ENCODE data around the gene MFAP3L. TPM values are rescaled to one million over a fixed set of nuclear protein-coding genes. Genes with fewer than 3 reads are reported as not detected.

Gene MFAP3L
- total RNA-seq, 4 donors from 2014 or later = 0.23 to 1.8 (median 1.1) TPM

- no peak for DNase-seq
- H3K36me3 ChIP-seq = no peaks in the 10 kb centered on the region
- no peaks in the 10 kb centered on the region for H3K9me3 ChIP-seq
- peaks cover 0 to 32% (median 0%) of the 10 kb centered on the region in 4 donors for H3K27me3 ChIP-seq
- intact Hi-C loops (cut with DNase I) = no loop called here
- no peak overlapping the region for H3K4me3 ChIP-seq
- no peaks in the 10 kb centered on the region for H3K4me1 ChIP-seq
- no peak for TF ChIP-seq CTCF (IDR thresholded peaks at IDR 0.05)
- TF ChIP-seq POLR2A (IDR thresholded peaks at IDR 0.05) = no peak
- H3K27ac ChIP-seq = no peak overlapping the region
- WGBS, 2 donors = 64 to 77% methylated on average over 6 of the region's 6 CpGs
Measured at GRCh38 chr4:169988252-169988651, 37.9 kb downstream of the MFAP3L start.

- H3K4me3 ChIP-seq = no peak overlapping the region
- peaks cover 0 to 35% (median 0%) of the 10 kb centered on the region in 4 donors for H3K27me3 ChIP-seq
- H3K36me3 ChIP-seq = no peaks in the 10 kb centered on the region
- no peak for DNase-seq
- TF ChIP-seq CTCF (IDR thresholded peaks at IDR 0.05) (no peak), POLR2A (IDR thresholded peaks at IDR 0.05) (no peak)
- H3K9me3 ChIP-seq = no peaks in the 10 kb centered on the region
- intact Hi-C loops (cut with DNase I) = no loop called here
- no peaks in the 10 kb centered on the region for H3K4me1 ChIP-seq
- 65 to 69% methylated on average over 6 of the region's 6 CpGs for WGBS, 2 donors
- H3K27ac ChIP-seq = no peak overlapping the region
Measured at GRCh38 chr4:169987327-169988228, 38.6 kb downstream of the MFAP3L start.

- Histone ChIP-seq H3K27ac (no peak overlapping the region), H3K4me3 (no peak overlapping the region), H3K27me3 (peaks cover 0 to 42% (median 0%) of the 10 kb centered on the region in 4 donors), H3K36me3 (no peaks in the 10 kb centered on the region), H3K9me3 (no peaks in the 10 kb centered on the region), H3K4me1 (no peaks in the 10 kb centered on the region)
- DNase-seq = no peak
- 80 to 93% methylated on average over 2 of the region's 2 CpGs for WGBS, 2 donors
- TF ChIP-seq POLR2A (IDR thresholded peaks at IDR 0.05) = no peak
- TF ChIP-seq CTCF (IDR thresholded peaks at IDR 0.05) = no peak
- intact Hi-C loops (cut with DNase I) = no loop called here
Measured at GRCh38 chr4:169986369-169986768, 39.8 kb downstream of the MFAP3L start.

- no peaks in the 10 kb centered on the region for H3K9me3 ChIP-seq
- no peaks in the 10 kb centered on the region for H3K4me1 ChIP-seq
- peaks cover 0 to 42% (median 0%) of the 10 kb centered on the region in 4 donors for H3K27me3 ChIP-seq
- H3K4me3 ChIP-seq = no peak overlapping the region
- H3K27ac ChIP-seq = no peak overlapping the region
- TF ChIP-seq POLR2A (IDR thresholded peaks at IDR 0.05) (no peak), CTCF (IDR thresholded peaks at IDR 0.05) (no peak)
- WGBS, 2 donors = 45 to 46% methylated on average over 2 of the region's 2 CpGs
- no peaks in the 10 kb centered on the region for H3K36me3 ChIP-seq
- DNase-seq = no peak
- intact Hi-C loops (cut with DNase I) = no loop called here
Measured at GRCh38 chr4:169985881-169986280, 40.3 kb downstream of the MFAP3L start.

- Histone ChIP-seq H3K27me3 (peaks cover 0 to 42% (median 0%) of the 10 kb centered on the region in 4 donors), H3K27ac (no peak overlapping the region), H3K36me3 (no peaks in the 10 kb centered on the region), H3K9me3 (no peaks in the 10 kb centered on the region), H3K4me3 (no peak overlapping the region), H3K4me1 (no peaks in the 10 kb centered on the region)
- TF ChIP-seq POLR2A (IDR thresholded peaks at IDR 0.05) (no peak), CTCF (IDR thresholded peaks at IDR 0.05) (no peak)
- DNase-seq = no peak
- 53 to 67% methylated on average over 4 of the region's 4 CpGs for WGBS, 2 donors
- intact Hi-C loops (cut with DNase I) = no loop called here
Measured at GRCh38 chr4:169984745-169985144, 41.5 kb downstream of the MFAP3L start.
